ENCODE data around the gene STAM. TPM values are rescaled to one million over a fixed set of nuclear protein-coding genes. Genes with fewer than 3 reads are reported as not detected.
A peak's percentile ranks its signal among the peaks of the same experiment; 100 is the strongest.

Gene STAM
- polyA plus RNA-seq, 1 of the 3 experiments (the other 2 are of a cell fraction): 19.1 TPM

- Histone ChIP-seq H3K79me2 (ENCODE audit: insufficient read depth) (peaks cover 69% of the 10 kb centered on the region), H3K4me3 (ENCODE audit: low read depth in 2 of 2, low read length in 1 of 2) (peak overlapping the region; percentile 83 to 94), H3K9ac (peak overlapping the region; percentile 92), H3K27me3 (ENCODE audit: insufficient read depth) (no peaks in the 10 kb centered on the region), H3F3A (replicated peaks; ENCODE audit: insufficient read depth) (peaks cover 7% of the 10 kb centered on the region), H3K36me3 (replicated peaks in 1 of 2; ENCODE audit: control insufficient read depth in 1 of 2, insufficient read depth in 2 of 2, low read length in 1 of 2) (peaks cover 0 to 11% of the 10 kb centered on the region in 2 experiments), H3K9me2 (no peaks in the 10 kb centered on the region), H2AFZ (ENCODE audit: low read depth) (peak overlapping the region; percentile 88), H4K20me1 (ENCODE audit: insufficient read depth) (no peaks in the 10 kb centered on the region), H3K9me3 (peaks cover 6% of the 10 kb centered on the region; the same call in 1 of the 2 replicates), H3K4me1 (ENCODE audit: control insufficient read depth in 1 of 2, insufficient read depth in 2 of 2, low read depth in 1 of 2, low read length in 1 of 2) (peaks cover 12 to 14% of the 10 kb centered on the region in 2 experiments; a peak in 3 of 4 replicates), H3K27ac (ENCODE audit: low read depth in 2 of 2, low read length in 1 of 2) (peak overlapping the region; percentile 94 to 99), H3K4me2 (peak overlapping the region; percentile 85)
- TF ChIP-seq MAX (IDR thresholded peaks at IDR 0.05; ENCODE audit: low read depth) (peak; percentile 78), GABPA (IDR thresholded peaks at IDR 0.05; ENCODE audit: low read depth) (no peak), MXI1 (IDR thresholded peaks at IDR 0.05; ENCODE audit: low read depth, low read length) (peak; percentile 92; the same call in 1 of the 2 replicates), PBX3 (IDR thresholded peaks at IDR 0.05) (0 out of 2 replicates have a peak, but pooled peaks have one; percentile 17)
- under 1% methylated on average over 13 of the region's 13 CpGs for WGBS (ENCODE audit: low lambda C conversion rate)
- POLR2A ChIA-PET: interaction anchor here (0.7 to 2.3 kb wide), 3 partner anchors 27 to 165 kb away, joined by 3 to 32 read pairs (median 3); partner anchors contain the start of genes HACD1 and MRC1
- CTCF ChIA-PET: interaction anchor here (0.8 to 1.2 kb wide), 2 partner anchors 27 to 94 kb away, joined by 3 to 7 read pairs; no protein-coding TSS in a partner anchor
- peak; percentile 72 for DNase-seq
These were observed 604 bp upstream of the STAM start for GRCh38 chr10:17643339-17643754.

GRCh38 chr10:17644485-17644943 is 563 bp downstream of the STAM start:
- 3% methylated on average over 9 of the region's 9 CpGs for WGBS (ENCODE audit: low lambda C conversion rate)
- peak; percentile 52 for DNase-seq
- no peaks in the 10 kb centered on the region for H3K9me2 ChIP-seq
- ChIA-PET POLR2A (interaction anchor here (0.6 to 2.3 kb wide), 4 partner anchors 27 to 1744 kb away, joined by 3 to 32 read pairs (median 3); partner anchors contain the start of gene HACD1), CTCF (no interaction called here)
- peaks cover 12 to 14% of the 10 kb centered on the region in 2 experiments; a peak in 3 of 4 replicates for H3K4me1 ChIP-seq (ENCODE audit: control insufficient read depth in 1 of 2, insufficient read depth in 2 of 2, low read depth in 1 of 2, low read length in 1 of 2)
- TF ChIP-seq POLR2AphosphoS5 (IDR thresholded peaks at IDR 0.05; ENCODE audit: low read depth, low read length) (no peak), TCF12 (IDR thresholded peaks at IDR 0.05) (no peak), MAX (IDR thresholded peaks at IDR 0.05; ENCODE audit: low read depth) (no peak), REST (IDR thresholded peaks at IDR 0.05; ENCODE audit: low read depth, low read length) (no peak), PBX3 (IDR thresholded peaks at IDR 0.05) (no peak), NRF1 (IDR thresholded peaks at IDR 0.05; ENCODE audit: low read depth, low read length) (no peak), IRF3 (IDR thresholded peaks at IDR 0.05; ENCODE audit: low read depth, low read length) (no peak), NFIC (IDR thresholded peaks at IDR 0.05; ENCODE audit: borderline replicate concordance) (no peak), GABPA (IDR thresholded peaks at IDR 0.05; ENCODE audit: low read depth) (no peak), USF1 (IDR thresholded peaks at IDR 0.05; ENCODE audit: borderline replicate concordance, low read depth) (no peak)
- peak overlapping the region; percentile 83 to 94 for H3K4me3 ChIP-seq (ENCODE audit: low read depth in 2 of 2, low read length in 1 of 2)
- H2AFZ ChIP-seq (ENCODE audit: low read depth): peak overlapping the region; percentile 88
- peaks cover 0 to 11% of the 10 kb centered on the region in 2 experiments for H3K36me3 ChIP-seq (replicated peaks in 1 of 2; ENCODE audit: control insufficient read depth in 1 of 2, insufficient read depth in 2 of 2, low read length in 1 of 2)
- H3K4me2 ChIP-seq: peak overlapping the region; percentile 85
- H3K9ac ChIP-seq: peak overlapping the region; percentile 92
- no peaks in the 10 kb centered on the region for H4K20me1 ChIP-seq (ENCODE audit: insufficient read depth)
- H3K9me3 ChIP-seq: peaks cover 6% of the 10 kb centered on the region; the same call in 1 of the 2 replicates
- H3F3A ChIP-seq (replicated peaks; ENCODE audit: insufficient read depth): peaks cover 11% of the 10 kb centered on the region
- no peaks in the 10 kb centered on the region for H3K27me3 ChIP-seq (ENCODE audit: insufficient read depth)
- H3K79me2 ChIP-seq (ENCODE audit: insufficient read depth): peaks cover 81% of the 10 kb centered on the region
- H3K27ac ChIP-seq (ENCODE audit: low read depth in 2 of 2, low read length in 1 of 2): peak overlapping the region; percentile 94 to 99

Measured in SK-N-SH (cell line).